Measurements from ENCODE around the gene HSP90B1.

GRCh38 chr12:103933237-103933636, 3.0 kb downstream of the HSP90B1 start:
- TF ChIP-seq CTCF (IDR thresholded peaks at IDR 0.05; ENCODE audit: low read length) (no peak), EZH2 (IDR thresholded peaks at IDR 0.05; ENCODE audit: borderline replicate concordance, low read length) (no peak)

All from OCI-LY1 (cell line).